ENCODE results near the gene PPDPF.

DNA sequence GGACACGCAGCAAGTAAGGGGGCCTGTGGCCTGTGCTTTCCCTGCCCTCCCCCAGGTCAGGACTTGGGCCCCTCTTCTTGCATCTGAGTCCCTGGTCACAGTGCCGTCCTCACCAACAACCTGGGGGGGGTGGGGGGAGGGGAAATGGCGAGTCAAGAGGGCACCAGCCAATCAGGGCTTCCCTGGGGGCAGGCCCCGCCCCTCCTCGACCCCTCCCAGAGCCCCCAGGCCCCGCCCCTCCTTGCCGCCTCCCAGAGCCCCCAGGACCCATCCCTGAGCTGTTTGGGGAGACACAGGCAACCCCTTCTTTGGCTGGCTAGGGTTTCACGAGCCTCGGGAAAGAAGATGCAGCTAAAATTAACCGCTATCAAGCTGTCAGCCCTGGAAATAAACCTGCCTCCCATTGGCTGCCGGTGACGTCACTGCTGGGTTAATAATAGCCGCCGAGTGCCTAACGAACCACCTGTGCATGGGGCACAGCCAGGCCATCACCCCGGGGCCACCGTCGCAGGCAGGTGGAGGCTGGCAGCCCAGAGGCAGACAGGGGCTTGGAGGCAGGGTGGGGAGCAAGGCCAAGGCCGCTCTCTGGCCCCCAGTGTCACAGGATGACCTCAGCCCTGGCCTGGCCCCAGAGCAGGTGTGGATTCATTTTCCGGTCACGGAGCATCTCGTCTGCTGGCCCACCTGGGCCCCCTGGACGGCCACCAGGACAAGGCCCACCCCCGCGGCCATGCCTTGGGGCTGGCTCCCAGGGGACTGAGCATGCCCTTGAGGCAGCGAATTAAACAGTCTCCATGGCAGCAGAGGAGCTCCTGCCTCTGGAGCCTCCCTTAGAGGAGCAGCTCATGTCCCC is 18.5 kb upstream of the PPDPF start:
- TF ChIP-seq, protein P1, sequence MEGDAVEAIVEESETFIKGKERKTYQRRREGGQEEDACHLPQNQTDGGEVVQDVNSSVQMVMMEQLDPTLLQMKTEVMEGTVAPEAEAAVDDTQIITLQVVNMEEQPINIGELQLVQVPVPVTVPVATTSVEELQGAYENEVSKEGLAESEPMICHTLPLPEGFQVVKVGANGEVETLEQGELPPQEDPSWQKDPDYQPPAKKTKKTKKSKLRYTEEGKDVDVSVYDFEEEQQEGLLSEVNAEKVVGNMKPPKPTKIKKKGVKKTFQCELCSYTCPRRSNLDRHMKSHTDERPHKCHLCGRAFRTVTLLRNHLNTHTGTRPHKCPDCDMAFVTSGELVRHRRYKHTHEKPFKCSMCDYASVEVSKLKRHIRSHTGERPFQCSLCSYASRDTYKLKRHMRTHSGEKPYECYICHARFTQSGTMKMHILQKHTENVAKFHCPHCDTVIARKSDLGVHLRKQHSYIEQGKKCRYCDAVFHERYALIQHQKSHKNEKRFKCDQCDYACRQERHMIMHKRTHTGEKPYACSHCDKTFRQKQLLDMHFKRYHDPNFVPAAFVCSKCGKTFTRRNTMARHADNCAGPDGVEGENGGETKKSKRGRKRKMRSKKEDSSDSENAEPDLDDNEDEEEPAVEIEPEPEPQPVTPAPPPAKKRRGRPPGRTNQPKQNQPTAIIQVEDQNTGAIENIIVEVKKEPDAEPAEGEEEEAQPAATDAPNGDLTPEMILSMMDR (IDR thresholded peaks at IDR 0.05), result no peak
- no peak for TF ChIP-seq POLR2A (IDR thresholded peaks at IDR 0.05)
